ENCODE data around the gene CTNNA1. TPM values are rescaled to one million over a fixed set of nuclear protein-coding genes. Genes with fewer than 3 reads are reported as not detected.

CTNNA1 gene
- total and polyA plus RNA-seq, 2 donors (not counting 3 experiments of a cell fraction or from before 2014, with no cell fraction given): 156 to 394 TPM

GRCh38 chr5:138752341-138752950 lies 779 bp upstream of the CTNNA1 start:
- FAIRE-seq (peak; percentile 49), DNase-seq (ENCODE audit: low read depth, low spot score) (no peak)
- Histone ChIP-seq H4K20me1 (replicated peaks; ENCODE audit: control insufficient read depth, extremely low read depth, insufficient read depth, low read length) (peaks cover 2% of the 10 kb centered on the region), H2AFZ (ENCODE audit: low read depth, low read length) (peak overlapping the region; percentile 87), H3K9ac (replicated peaks; ENCODE audit: extremely low read depth, insufficient read depth, low read length) (peak overlapping the region; percentile 81), H3K4me3 (replicated peaks in 1 of 3; ENCODE audit: insufficient read depth in 1 of 3, low read depth in 1 of 3, low read length in 3 of 3) (peak overlapping the region; percentile 63 to 86 (median 72)), H3K9me3 (replicated peaks; ENCODE audit: control insufficient read depth, insufficient read depth, low read length) (no peaks in the 10 kb centered on the region), H3K79me2 (ENCODE audit: control insufficient read depth, insufficient read depth, low read length) (peaks cover 39% of the 10 kb centered on the region), H3K4me2 (ENCODE audit: insufficient read depth, low read length) (peak overlapping the region; percentile 85), H3K4me1 (ENCODE audit: control insufficient read depth, extremely low read depth, insufficient read depth, low read length) (peaks cover 14% of the 10 kb centered on the region), H3K36me3 (ENCODE audit: control insufficient read depth in 2 of 2, extremely low read depth in 1 of 2, insufficient read depth in 2 of 2, low read length in 2 of 2) (no peaks in the 10 kb centered on the region), H3K27ac (ENCODE audit: insufficient read depth, low read depth, low read length) (peak overlapping the region; percentile 83), H3K27me3 (ENCODE audit: control insufficient read depth in 2 of 2, insufficient read depth in 2 of 2, low read length in 2 of 2) (no peaks in the 10 kb centered on the region), H3K9me1 (replicated peaks; ENCODE audit: control insufficient read depth, extremely low read depth, insufficient read depth, low read length) (no peaks in the 10 kb centered on the region)
- TF ChIP-seq CTCF (IDR thresholded peaks at IDR 0.05; ENCODE audit: extremely low read depth in 1 of 2, insufficient read depth in 1 of 2, low read depth in 1 of 2, low read length in 2 of 2): no peak
- intact Hi-C loops (cut with micrococcal nuclease): loop anchor here (5.0 kb wide), 1 partner anchor 110 kb away; no protein-coding TSS in a partner anchor
- ChIA-PET CTCF (interaction anchor here (0.6 to 1.5 kb wide), 3 partner anchors 38 to 510 kb away, joined by 3 to 6 read pairs (median 5); no protein-coding TSS in a partner anchor), POLR2A (interaction anchor here (0.7 kb wide), 1 partner anchor 218 kb away, joined by 3 read pairs; no protein-coding TSS in a partner anchor)
- dilution Hi-C loops (cut with MboI; ENCODE audit: extremely low pct_ligation_motif_present, low sequenced_read_pairs): no loop called here
- BruUV-seq (replicated peaks): no TSS peak

GRCh38 chr5:138753794-138754698 lies 821 bp downstream of the CTNNA1 start:
- CTCF ChIA-PET: interaction anchor here (1.4 to 1.5 kb wide), 2 partner anchors 36 to 71 kb away, joined by 3 to 6 read pairs; no protein-coding TSS in a partner anchor
- Histone ChIP-seq H3K9ac (replicated peaks; ENCODE audit: extremely low read depth, insufficient read depth, low read length) (peak overlapping the region; percentile 99), H2AFZ (ENCODE audit: low read depth, low read length) (no peak overlapping the region), H3K4me3 (replicated peaks in 1 of 3; ENCODE audit: insufficient read depth in 1 of 3, low read depth in 1 of 3, low read length in 3 of 3) (peak overlapping the region; percentile 58 to 94 (median 86)), H3K9me3 (replicated peaks; ENCODE audit: control insufficient read depth, insufficient read depth, low read length) (no peaks in the 10 kb centered on the region), H3K36me3 (ENCODE audit: control insufficient read depth in 2 of 2, extremely low read depth in 1 of 2, insufficient read depth in 2 of 2, low read length in 2 of 2) (no peaks in the 10 kb centered on the region), H3K9me1 (replicated peaks; ENCODE audit: control insufficient read depth, extremely low read depth, insufficient read depth, low read length) (no peaks in the 10 kb centered on the region), H3K27me3 (ENCODE audit: control insufficient read depth in 2 of 2, insufficient read depth in 2 of 2, low read length in 2 of 2) (no peaks in the 10 kb centered on the region), H3K79me2 (ENCODE audit: control insufficient read depth, insufficient read depth, low read length) (peaks cover 54% of the 10 kb centered on the region), H3K4me1 (ENCODE audit: control insufficient read depth, extremely low read depth, insufficient read depth, low read length) (peaks cover 14% of the 10 kb centered on the region), H3K27ac (ENCODE audit: insufficient read depth, low read depth, low read length) (peak overlapping the region; percentile 97), H3K4me2 (ENCODE audit: insufficient read depth, low read length) (peak overlapping the region; percentile 97), H4K20me1 (replicated peaks; ENCODE audit: control insufficient read depth, extremely low read depth, insufficient read depth, low read length) (peaks cover 2% of the 10 kb centered on the region)
- intact Hi-C loops (cut with micrococcal nuclease) (loop anchor here (1.0 to 5.0 kb wide), 4 partner anchors 57 to 179 kb away; partner anchors contain the start of gene HSPA9), dilution Hi-C loops (cut with MboI; ENCODE audit: extremely low pct_ligation_motif_present, low sequenced_read_pairs) (no loop called here)
- POLR2A ChIA-PET: no interaction called here
- DNase-seq (ENCODE audit: low read depth, low spot score): peak; percentile 91
- TF ChIP-seq MAX (IDR thresholded peaks at IDR 0.05; ENCODE audit: insufficient read depth, insufficient read length) (no peak), CTCF (IDR thresholded peaks at IDR 0.05; ENCODE audit: extremely low read depth in 1 of 2, insufficient read depth in 1 of 2, low read depth in 1 of 2, low read length in 2 of 2) (no peak), POLR2AphosphoS5 (IDR thresholded peaks at IDR 0.05; ENCODE audit: insufficient read depth, low read depth, low read length) (no peak), FOS (IDR thresholded peaks at IDR 0.05; ENCODE audit: borderline replicate concordance, insufficient read depth, low read length) (no peak), EZH2 (IDR thresholded peaks at IDR 0.05; ENCODE audit: borderline replicate concordance, low read depth, low read length, severe bottlenecking) (no peak), POLR2A (IDR thresholded peaks at IDR 0.05; ENCODE audit: low read depth, low read length) (no peak), MYC (IDR thresholded peaks at IDR 0.05; ENCODE audit: low read depth, low read length) (no peak), GATA2 (IDR thresholded peaks at IDR 0.05; ENCODE audit: insufficient read depth, insufficient read length, low read depth, low read length) (no peak), JUN (IDR thresholded peaks at IDR 0.05; ENCODE audit: borderline replicate concordance, insufficient read depth, insufficient read length, low read depth) (no peak)
- BruUV-seq (replicated peaks): TSS peak; percentile 57
- FAIRE-seq: peak; percentile 96

Data from endothelial cell of umbilical vein (primary cell).